Body of pancreas (tissue), 4 donors: ENCODE data around the gene ABCB4.
"Not testable (repeated sequence)": the region's sequence is repeated elsewhere in the genome, so short reads cannot be mapped to it uniquely, and the experiment has no call there.

Experiments
- POLR2A ChIP-seq, 3 donors: fragments of 450-650 bp; IDR thresholded peaks; one replicate each; pipeline ENCODE4 v1.6.1; 2016; ENCODE audit warnings: antibody characterized with exemption in 3 of 3, mild to moderate bottlenecking in 2 of 3
- TF ChIP-seq, protein P1 (sequence below), 7 experiments: fragments of 450-650 bp in 4 of 7; fragments of 200-600 bp in 3 of 7; sonication (generic) in 3 of 7; IDR thresholded peaks; one replicate each; pipeline ENCODE4 v1.5.1; 2016 to 2019; ENCODE audit warnings: antibody characterized with exemption in 7 of 7

- TF ChIP-seq, protein P1, sequence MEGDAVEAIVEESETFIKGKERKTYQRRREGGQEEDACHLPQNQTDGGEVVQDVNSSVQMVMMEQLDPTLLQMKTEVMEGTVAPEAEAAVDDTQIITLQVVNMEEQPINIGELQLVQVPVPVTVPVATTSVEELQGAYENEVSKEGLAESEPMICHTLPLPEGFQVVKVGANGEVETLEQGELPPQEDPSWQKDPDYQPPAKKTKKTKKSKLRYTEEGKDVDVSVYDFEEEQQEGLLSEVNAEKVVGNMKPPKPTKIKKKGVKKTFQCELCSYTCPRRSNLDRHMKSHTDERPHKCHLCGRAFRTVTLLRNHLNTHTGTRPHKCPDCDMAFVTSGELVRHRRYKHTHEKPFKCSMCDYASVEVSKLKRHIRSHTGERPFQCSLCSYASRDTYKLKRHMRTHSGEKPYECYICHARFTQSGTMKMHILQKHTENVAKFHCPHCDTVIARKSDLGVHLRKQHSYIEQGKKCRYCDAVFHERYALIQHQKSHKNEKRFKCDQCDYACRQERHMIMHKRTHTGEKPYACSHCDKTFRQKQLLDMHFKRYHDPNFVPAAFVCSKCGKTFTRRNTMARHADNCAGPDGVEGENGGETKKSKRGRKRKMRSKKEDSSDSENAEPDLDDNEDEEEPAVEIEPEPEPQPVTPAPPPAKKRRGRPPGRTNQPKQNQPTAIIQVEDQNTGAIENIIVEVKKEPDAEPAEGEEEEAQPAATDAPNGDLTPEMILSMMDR (IDR thresholded peaks at IDR 0.05) = not testable (repeated sequence)
- not testable (repeated sequence) for TF ChIP-seq POLR2A (IDR thresholded peaks at IDR 0.05)
Measured at GRCh38 chr7:87460444-87460843, 15.0 kb downstream of the ABCB4 start.
